Measurements from ENCODE around the gene NR5A1. TPM values are rescaled to one million over a fixed set of nuclear protein-coding genes. Genes with fewer than 3 reads are reported as not detected.

The NR5A1 gene
- total and polyA plus RNA-seq, 2 experiments from 2014 or later: 0.21 TPM; not detected in 1

- H3F3A ChIP-seq (replicated peaks; ENCODE audit: low read depth): 0 out of 2 replicates have a peak, but pooled peaks cover 2% of the 10 kb centered on the region
- no peaks in the 10 kb centered on the region for H4K20me1 ChIP-seq (replicated peaks; ENCODE audit: insufficient read depth)
- no peaks in the 10 kb centered on the region for H3K36me3 ChIP-seq (ENCODE audit: insufficient read depth)
- Mint-ChIP-seq H3K27ac (no peak overlapping the region), H3K4me1 (peaks cover 27% of the 10 kb centered on the region), H3K36me3 (ENCODE audit: low read depth) (no peaks in the 10 kb centered on the region; the same call in 2 of the 3 replicates), H3K27me3 (ENCODE audit: insufficient read depth, low read depth, poor library complexity) (peaks cover 42% of the 10 kb centered on the region), H3K9me3 (no peaks in the 10 kb centered on the region), H3K4me3 (no peak overlapping the region)
- TF ChIP-seq, protein P1, sequence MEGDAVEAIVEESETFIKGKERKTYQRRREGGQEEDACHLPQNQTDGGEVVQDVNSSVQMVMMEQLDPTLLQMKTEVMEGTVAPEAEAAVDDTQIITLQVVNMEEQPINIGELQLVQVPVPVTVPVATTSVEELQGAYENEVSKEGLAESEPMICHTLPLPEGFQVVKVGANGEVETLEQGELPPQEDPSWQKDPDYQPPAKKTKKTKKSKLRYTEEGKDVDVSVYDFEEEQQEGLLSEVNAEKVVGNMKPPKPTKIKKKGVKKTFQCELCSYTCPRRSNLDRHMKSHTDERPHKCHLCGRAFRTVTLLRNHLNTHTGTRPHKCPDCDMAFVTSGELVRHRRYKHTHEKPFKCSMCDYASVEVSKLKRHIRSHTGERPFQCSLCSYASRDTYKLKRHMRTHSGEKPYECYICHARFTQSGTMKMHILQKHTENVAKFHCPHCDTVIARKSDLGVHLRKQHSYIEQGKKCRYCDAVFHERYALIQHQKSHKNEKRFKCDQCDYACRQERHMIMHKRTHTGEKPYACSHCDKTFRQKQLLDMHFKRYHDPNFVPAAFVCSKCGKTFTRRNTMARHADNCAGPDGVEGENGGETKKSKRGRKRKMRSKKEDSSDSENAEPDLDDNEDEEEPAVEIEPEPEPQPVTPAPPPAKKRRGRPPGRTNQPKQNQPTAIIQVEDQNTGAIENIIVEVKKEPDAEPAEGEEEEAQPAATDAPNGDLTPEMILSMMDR (conservative IDR thresholded peaks at IDR 0.05; ENCODE audit: low read depth in 2 of 2): no peak
- TF ChIP-seq ZNF462 (CRISPR knock-in tag; IDR thresholded peaks at IDR 0.05) (no peak), EZH2 (IDR thresholded peaks at IDR 0.05; ENCODE audit: low read depth, unreplicated experiment) (no peak), POLR2AphosphoS5 (IDR thresholded peaks at IDR 0.05; ENCODE audit: low read depth) (no peak), ZNF331 (CRISPR knock-in tag; IDR thresholded peaks at IDR 0.05; ENCODE audit: low read depth) (no peak), ZNF114 (CRISPR knock-in tag; IDR thresholded peaks at IDR 0.05) (no peak), JUNB (IDR thresholded peaks at IDR 0.05; ENCODE audit: unreplicated experiment) (no peak), EZH2phosphoT487 (IDR thresholded peaks at IDR 0.05; ENCODE audit: unreplicated experiment) (no peak), REST (IDR thresholded peaks at IDR 0.05; ENCODE audit: unreplicated experiment) (no peak), STAT1 (IDR thresholded peaks at IDR 0.05; ENCODE audit: unreplicated experiment) (no peak)
- DNase-seq (ENCODE audit: low spot score) (no peak), ATAC-seq (no peak)
- H2AFZ ChIP-seq: no peak overlapping the region
- H3K4me2 ChIP-seq: no peak overlapping the region
- H3K4me3 ChIP-seq: no peak overlapping the region
- H3K27ac ChIP-seq (ENCODE audit: low read depth): no peak overlapping the region
- H3K9me2 ChIP-seq (ENCODE audit: insufficient read depth): no peaks in the 10 kb centered on the region
- peaks cover 45% of the 10 kb centered on the region for H3K27me3 ChIP-seq (ENCODE audit: insufficient read depth)
- no peaks in the 10 kb centered on the region for H3K79me2 ChIP-seq (replicated peaks; ENCODE audit: insufficient read depth)
- peaks cover 20% of the 10 kb centered on the region for H3K4me1 ChIP-seq (ENCODE audit: insufficient read depth)
These were observed 26.1 kb downstream of the NR5A1 start for GRCh38 chr9:124481115-124481514.

Measured in GM23338 (cell line).